NOMO-1 (cell line): ENCODE measurements around the gene IL12RB1.
A peak's percentile ranks its signal among the peaks of the same experiment; 100 is the strongest.

ENCODE experiments used
- DNase-seq, 2 experiments: peaks; one replicate each; lab custom pipeline; 2025; ENCODE audit not compliant: unreplicated experiment in 2 of 2; lab: John Stamatoyannopoulos, UW

Gene IL12RB1

DNA sequence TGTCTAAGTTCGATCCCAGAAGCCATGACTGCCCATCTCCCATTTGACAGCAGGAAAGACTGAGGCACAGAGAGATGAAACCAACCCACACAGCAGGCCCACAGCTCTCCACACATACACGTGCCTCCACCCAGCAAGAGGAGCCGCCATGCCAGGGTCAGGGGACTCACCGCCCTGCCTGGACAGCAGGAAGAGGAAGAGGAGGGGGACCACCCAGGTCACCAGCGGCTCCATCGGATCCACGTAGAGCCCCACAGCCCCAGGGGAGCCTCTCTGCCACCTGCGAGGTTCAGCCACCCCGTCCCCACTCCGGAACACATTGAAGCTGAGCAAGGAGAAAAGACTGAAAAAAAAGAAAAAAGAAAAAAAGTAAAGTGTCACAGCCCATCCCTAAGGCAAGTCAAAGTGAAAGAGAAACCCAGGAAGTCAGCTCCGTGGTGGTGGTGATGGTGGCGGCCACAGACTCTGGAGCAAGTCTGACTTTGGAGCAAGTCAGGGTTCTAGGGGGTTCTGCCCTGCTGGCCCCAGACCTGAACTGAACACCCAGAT is at the start of gene IL12RB1:
Gene IL12RB1 (minus strand): TSS at position 345 of the 549 bp plus-strand sequence. CDS start 111 bp downstream, at position 234.
- DNase-seq, result peak; percentile 54 to 71

DNA sequence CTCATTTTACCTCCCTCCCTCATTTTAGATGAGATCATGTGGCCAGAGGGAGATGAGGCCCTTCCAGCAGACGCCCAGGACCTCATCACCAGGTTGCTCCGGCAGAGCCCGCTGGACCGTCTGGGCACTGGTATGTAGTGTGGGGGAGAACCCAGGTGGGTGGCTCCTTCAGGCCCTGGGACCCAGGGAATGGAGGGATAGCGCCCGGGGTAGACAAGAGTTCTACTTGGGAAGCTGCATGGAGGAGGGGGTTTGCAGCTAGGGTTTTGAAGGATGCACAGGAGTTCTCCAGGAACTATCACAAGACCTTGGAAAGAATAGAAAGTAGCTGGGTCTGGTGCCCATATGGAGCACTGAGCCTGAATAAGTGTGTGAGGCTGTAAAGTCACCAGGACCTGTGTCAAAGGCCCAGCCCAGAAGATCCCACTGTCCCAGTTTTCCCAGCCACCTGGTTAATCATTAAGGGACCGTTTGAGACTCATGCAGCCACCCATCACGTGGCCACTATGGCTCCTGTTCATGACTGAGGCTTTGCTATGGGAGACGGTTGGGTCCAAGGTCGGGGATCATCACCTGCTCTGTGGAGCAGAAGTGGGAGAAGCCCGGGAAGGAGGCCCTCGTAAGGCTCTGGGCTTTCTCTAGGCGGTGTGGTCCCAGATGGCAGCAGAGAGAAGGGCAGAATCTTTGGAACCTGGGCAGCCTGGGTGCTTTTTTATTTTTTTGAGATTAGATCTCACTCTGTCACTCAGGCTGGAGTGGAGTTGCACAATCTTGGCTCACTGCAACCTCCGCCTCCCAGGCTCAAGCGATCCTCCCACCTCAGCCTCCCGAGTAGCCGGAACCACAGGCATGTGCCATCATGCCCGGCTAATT is 49.2 kb upstream of the IL12RB1 start:
- no peak for DNase-seq

DNA sequence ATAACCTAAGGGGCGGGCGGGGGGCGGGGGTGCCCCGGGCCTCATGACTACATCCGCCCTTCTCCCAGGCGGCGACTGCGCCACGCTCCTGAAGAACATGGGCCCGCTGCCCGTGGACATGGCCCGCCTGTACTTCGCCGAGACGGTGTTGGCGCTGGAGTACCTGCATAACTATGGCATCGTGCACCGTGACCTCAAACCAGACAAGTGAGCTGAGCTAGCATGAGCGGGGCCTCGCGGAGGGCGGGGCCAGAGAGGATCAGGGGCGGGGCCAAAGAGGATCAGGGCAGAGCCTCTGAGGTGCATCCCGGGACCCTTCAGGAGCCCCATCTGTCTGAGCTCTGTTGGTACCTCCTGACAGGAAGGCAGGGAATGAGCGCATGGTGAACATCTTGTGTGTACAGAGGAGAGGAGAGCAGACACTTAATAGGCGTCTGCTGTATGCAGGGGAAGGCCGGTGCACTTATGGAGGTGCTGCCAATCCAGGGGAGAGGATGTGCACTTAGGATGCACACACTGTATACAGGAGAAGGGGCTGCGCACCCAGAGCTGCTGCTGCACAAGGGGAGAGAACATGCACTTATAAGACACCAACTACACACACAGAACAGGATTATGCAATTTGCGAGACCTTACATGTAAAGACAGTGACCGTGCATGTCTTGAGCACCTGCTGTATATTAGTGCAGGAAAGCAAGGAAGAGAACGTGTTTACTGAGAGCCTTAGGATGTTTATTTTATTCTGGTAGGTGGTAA is 45.3 kb upstream of the IL12RB1 start:
- DNase-seq, result no peak

DNA sequence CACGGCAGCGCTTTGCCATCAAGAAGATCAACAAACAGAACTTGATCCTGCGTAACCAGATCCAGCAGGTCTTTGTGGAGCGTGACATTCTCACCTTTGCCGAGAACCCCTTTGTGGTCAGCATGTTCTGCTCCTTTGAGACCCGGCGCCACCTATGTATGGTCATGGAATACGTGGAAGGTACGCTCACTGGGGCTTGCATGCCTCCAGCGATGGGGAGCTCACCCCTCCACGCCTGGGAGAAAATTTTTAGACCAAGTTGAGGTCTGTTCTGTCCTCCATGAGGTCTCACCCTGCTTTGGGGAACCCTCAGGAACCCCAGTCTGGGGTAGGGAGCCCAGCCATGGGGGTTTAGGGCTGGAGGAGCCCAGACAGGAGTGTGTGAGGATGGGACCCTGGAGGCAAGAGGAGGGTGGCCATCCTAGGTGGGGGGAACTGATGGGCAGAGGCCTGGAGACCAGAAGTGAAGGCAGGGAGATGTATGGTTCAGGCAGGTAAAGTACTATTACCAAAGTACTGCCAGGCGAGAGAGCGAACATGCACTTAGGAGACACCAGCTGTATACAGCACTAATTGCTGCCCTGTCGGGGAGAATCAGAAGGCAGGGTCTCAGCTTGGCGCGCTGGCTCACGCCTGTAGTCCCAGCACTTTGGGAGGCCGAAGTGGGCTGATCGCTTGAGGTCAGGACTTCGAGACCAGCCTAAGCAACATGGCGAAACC is 43.9 kb upstream of the IL12RB1 start:
- DNase-seq, result no peak

DNA sequence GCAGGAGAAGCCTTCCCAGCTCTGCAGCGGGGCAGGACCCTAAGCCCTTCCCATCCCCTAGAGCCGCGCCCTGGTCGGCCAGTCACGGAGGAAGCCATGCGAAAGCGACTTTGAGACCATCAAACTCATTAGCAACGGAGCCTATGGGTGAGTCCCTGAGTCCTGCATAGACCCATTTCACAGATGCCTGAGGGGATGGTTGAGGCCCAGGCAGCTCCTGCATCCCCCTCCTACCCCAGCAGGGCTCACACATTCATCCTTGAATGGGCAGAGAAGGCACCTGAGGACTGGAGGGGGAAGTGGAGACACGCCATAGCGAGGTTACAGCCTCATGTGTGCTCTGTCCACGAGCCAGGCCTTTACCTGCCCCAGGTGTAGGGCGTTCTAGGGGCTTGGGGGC is 42.1 kb upstream of the IL12RB1 start:
- no peak for DNase-seq

DNA sequence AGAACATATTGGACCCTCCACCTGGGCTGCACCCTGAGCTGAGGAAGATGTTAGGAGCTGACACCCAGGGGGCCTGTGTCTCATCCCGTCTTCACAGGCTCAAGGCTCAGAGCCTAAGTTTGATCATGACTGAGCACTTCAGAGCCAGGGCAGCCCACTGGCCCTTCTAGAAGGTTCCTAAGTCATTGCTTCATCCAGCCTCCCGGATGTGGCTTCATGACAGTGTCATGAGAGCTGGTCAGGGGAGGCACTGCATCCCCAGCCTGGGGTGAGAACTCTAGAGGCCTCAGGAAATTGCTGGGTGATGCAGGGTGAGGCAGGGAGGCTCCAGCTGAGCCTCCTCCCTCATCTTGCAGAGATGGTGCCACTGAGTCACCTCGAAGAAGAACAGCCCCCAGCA is 41.3 kb upstream of the IL12RB1 start:
- DNase-seq, result peak; percentile 45 to 47

DNA sequence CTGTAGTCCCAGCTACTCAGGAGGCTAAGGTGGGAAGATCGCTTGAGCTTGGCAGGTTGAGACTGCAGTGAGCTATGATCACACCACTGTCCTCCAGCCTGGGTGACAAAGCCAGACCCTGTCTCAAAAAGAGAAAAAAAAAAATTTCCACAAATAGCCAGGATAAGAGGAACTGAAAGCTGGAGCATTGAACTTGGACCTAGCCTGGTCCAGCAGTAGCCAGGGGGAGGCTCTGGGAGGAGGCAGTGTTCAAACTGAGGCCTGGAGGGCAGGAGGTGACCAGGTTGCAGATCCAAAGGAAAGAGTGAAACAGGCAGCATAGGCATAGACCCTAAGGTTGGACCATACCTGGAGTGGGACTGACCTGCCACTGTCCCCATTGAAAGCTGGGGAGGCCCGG is 39.4 kb upstream of the IL12RB1 start:
- DNase-seq, result no peak

DNA sequence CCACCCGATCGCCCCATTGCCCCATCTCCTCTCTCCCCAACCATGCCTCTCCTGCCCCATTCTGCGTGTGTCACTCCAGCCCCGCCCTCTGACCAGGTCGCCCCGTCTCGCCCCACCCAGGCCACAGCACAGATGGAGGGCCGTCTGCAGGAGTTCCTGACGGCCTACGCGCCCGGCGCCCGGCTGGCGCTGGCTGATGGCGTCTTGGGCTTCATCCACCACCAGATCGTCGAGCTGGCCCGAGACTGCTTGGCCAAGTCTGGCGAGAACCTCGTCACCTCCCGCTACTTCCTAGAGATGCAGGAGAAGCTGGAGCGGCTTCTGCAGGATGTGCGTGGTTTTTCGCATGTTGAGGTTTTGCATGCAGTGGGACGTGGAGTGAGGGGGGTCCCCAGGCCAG is 37.1 kb upstream of the IL12RB1 start:
- DNase-seq, result no peak

DNA sequence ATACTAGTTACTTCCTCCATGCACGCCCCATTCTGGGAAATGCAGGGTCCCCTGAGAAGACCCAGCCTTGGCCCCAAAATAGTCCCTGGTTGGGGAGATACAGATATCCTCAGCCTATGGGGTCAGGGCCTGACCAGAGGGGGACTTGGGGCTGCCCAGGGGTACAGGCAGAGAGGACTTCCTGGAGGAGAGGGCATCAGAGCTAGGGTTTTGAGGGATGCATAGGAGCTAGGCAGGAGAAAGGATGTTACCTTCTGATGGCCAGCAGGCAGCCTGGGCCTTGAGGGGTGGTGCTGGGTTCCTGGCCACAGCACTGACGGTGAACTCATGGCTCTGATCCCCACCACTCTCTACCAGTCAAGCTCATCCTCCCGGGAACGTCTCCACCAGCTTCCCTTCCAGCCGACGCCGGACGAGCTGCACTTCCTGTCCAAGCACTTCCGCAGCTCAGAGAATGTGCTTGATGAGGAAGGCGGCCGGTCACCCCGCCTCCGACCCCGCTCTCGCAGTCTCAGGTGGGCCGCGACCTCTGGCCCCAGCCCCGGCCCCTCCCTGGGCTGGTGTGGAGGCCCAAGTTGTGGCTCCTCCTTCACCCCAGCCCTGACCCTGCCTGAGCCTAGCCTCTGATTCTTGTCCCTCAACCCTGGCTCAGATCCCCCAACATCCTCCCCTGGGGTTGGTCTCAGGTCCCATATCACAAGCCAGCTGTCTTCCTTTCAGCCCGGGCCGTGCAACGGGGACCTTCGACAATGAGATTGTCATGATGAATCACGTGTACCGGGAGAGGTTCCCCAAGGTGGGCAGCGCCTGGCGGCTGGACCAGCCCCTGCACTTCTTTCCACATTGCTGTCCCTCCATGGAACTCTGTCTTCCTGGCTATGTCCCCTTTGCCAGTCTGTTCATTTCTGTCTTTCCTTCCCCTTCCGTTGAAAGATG is 36.4 kb upstream of the IL12RB1 start:
- DNase-seq, result no peak

DNA sequence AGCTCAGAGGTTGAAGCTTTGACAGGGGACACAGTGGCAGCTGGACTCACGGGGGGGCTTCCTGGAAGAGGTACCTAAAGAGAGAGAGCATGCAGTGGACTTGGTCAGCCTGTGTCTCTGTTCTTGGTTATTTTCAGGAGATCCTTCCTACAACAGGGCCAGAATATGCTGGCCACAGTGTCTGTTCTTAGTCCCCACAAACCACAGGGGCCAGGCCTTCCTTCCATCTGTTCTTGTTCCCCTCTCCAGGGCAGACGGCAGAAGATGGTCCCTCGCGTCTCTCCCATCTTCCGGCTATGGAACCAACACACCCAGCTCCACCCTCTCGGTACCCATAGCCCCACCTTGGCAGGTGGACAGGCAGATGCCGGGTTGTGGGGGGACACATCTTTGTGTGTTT is 35.7 kb upstream of the IL12RB1 start:
- no peak for DNase-seq

DNA sequence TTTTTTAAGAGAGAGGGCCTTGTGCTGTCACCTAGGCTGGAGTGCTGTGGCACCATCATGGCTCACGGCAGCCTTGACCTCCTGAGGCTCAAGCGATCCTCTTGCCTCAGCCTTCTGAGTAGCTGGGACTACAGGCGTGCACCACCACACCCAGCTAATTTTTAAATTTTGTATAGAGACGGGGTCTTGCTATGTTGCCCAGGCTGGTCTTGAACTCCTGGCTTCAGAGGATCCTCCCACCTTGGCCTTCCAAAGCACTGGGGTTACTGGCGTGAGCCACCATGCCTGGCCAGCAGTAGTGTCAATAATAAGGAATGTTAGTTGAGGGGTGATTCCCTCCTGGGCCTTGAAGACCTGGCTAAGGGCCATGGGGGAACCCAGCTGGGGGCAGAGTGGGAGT is 34.4 kb upstream of the IL12RB1 start:
- no peak for DNase-seq

DNA sequence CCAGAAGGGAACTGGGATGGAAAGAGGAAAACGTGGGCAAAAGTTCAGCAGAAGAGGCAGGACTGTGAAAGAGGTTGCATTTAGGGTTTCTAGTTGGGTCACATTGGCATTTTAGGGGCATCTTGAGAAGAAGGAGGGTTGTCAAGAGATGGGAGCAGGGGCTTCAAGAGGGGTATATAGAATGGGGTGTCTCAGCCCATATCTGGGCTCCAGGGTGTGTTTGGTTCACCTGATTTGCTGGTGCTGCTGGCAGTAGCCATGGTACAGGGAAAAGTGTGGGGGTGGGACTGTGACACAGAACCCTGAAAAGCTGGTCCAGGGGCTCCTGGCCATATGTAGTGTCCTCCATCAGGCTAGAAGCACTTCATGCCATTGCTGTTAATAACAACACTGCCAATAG is 33.4 kb upstream of the IL12RB1 start:
- DNase-seq, result no peak

DNA sequence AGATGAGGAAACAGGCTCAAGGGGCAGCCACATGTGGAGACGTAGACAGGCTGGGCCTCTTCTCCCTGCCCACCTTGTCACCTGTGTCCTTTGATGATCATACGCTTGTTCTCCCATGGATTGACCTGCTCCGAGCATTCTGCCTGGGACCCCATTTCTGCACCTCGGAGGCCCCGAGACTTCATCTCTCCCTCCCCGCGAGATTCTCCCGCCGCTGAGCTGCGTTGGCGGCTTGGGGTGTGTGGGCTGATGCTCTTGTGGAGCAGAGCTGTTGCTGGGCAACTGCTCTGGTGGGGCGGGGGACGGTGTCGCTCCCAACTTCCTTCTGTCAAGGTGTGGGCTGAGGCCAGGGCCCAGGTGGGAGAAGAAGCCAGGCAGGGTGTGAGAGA is 33.0 kb upstream of the IL12RB1 start:
- DNase-seq, result no peak

DNA sequence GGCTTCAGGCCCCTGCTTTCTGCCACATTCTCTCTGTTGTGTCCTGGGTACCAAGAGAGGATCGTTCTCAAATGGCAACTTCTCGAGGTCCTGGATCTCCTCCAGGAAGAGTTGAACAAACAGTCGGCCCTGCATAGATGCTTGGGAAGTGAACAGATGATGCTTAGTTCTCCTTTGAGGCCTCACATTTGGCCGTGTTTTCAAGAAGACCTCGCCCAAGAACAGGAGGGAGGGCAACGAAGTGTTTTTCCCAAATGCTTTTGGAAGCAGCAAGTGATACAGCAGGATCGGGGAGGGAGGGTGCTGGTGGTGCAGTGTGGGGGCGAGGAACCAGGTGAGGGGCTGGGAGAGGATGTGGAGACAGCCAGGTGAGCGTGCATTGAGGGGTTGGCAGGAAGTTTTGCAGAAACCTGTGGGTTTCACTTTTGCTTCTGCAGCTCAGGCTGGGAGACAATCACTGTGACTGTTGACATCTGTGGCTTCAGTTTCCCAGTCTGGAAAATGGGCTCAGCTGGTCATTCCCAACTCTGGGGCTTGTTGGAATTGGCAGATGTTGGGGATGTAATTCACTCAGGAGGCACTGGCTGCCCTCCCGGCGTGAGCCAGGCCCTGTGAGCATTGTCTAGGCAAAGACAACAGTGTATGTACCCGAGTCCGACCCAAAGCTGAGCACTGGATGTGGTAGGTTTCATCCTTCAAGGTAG is 32.4 kb upstream of the IL12RB1 start:
- no peak for DNase-seq

DNA sequence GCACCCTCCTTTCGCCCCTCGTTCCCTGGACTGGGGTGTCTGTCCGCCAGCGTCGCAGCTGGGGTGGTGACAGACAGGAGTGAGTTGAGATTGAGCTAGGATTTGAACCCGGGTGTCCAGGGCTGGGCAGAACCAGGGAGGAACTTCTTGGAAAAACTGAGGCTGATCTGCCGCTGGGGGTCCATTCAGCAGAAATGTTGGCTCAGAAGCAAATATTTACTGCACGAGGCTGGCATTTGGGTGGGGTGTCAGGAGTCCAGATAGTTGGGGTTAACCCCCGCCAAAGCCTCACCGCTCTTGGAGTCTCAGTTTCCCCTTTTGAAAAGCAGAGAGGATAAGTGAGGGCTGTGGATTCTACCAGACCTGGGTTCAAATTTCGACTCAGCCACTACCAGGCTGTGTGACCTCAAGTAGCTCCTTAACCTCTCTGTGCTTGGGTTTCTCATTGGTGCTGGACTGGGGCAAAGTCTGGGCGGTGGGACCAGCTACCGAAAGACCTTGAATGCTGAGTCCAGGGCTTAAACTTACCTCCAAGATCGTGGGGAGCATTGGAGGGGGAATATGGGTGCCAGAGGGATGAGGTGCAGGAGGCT is 31.8 kb upstream of the IL12RB1 start:
- DNase-seq, result no peak

DNA sequence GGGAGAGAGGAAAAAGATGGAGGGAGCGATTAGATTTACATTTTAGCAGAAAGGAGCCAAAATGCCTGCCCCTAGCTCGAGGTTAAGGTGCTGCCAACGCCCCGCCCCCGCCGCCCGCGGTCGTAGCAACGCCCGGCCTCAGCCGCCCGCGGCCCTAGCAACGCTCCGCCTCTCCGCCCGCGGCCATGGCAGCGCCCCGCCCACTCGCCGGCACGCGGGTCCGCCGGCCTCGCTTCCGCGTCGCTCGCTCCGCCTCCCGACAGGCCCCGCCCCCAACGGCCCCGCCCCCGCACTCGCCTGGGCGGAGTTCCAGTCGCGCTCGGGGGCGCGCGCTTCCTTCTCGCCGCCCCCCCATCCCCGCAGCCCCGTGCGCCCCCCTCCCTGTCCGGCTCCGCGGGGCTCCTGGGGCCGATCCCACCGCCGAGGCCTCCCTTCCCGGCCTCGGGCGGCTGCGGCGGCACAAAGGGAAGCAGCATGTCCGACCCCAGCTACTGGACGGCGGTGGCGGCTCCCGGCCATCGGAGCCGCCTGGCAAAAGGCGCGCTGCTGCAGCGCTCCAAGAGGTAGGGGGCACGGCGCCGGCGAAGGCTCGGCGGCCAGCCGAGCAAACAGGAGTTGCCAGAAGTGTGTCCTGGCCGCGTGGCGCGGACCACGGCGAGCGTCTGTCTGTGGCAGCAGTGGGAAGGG is 31.1 kb upstream of the IL12RB1 start:
- DNase-seq, result peak; percentile 83 to 93

DNA sequence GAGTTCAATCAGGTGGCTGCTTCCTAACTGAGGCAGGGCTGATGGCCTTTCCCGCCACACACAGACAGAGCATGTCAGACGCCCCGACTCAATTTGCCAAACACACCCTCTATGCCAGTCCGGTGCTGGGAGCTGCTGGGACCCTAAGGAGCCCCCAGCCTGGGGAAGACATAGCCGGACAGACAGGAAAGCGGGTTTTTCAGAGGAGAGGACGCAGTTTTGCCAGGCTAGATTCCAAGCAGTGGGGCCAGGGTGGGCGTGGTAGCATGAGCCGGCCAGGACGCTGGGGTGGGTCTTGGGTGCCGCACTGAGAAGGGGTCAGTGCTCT is 30.6 kb upstream of the IL12RB1 start:
- DNase-seq, result no peak

DNA sequence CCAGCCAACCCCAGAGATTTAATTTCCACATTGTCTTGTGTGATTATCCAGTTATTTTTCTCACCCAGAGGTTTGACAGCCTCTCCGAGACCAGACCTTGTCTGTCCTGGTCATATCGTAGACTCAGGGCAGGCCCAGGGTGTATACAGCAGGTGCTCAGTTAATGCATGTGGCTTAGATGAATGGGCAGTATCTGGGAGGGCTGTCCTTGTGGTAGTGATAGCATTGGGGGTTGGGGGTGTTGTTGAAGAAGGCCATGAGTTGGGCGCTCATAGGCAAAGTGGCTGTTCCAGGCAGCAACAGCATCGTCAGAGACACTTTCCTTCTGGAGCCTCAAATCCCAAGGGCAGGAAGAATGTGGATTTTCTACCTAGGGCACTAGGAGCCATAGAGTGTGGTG is 27.7 kb upstream of the IL12RB1 start:
- no peak for DNase-seq

DNA sequence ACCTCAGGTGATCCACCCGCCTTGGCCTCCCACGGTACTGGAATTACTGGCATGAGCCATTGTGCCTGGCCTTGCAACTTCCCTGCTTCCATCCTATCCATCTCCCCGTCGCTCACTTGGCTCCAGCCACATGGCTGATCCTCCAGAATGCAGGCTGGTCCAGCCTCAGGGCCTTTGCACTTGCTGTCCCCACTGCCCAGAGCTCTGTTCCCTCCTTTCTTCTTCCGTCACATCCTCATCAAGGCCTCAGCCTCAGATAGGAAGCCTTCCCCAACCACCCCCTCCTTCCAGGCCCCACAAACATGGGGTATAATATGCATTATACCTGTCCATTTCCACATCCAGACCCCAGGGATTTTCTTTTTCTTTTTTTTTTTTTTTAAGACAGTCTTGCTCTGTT is 27.1 kb upstream of the IL12RB1 start:
- no peak for DNase-seq
